GM12878 (cell line): ENCODE results near the gene TANK. TPM values are rescaled to one million over a fixed set of nuclear protein-coding genes. Genes with fewer than 3 reads are reported as not detected.

ENCODE experiments used
- BACH1 ChIP-seq: fragments of 450-650 bp; IDR thresholded peaks from 2 replicates; pipeline ENCODE4 v1.6.1; 2017; ENCODE audit warnings: mild to moderate bottlenecking, borderline replicate concordance
- BHLHE40 ChIP-seq, 2 experiments: fragments of 450-650 bp in 1 of 2; IDR thresholded peaks; 2 replicates each; pipeline ENCODE4 v1.6.1; 2011 to 2017; ENCODE audit warnings: low read depth in 2 of 2, borderline replicate concordance in 1 of 2, improper control_type of control experiment in 1 of 2, low read length in 1 of 2, mild to moderate bottlenecking in 1 of 2
- CBFB ChIP-seq: IDR thresholded peaks from 2 replicates; pipeline ENCODE4 v1.6.1; 2016; ENCODE audit warnings: antibody characterized with exemption, low read depth
- CBX5 ChIP-seq: sonication (generic); IDR thresholded peaks from 2 replicates; pipeline ENCODE4 v1.6.1; 2016; ENCODE audit warnings: low read depth, moderate library complexity, mild to moderate bottlenecking, inconsistent platforms
- CREM ChIP-seq: IDR thresholded peaks from 2 replicates; pipeline ENCODE4 v1.6.1; 2014; ENCODE audit warnings: antibody characterized with exemption, low read depth
- CTCF ChIP-seq, 3 experiments: IDR thresholded peaks in 2 of 3; conservative IDR thresholded peaks in 1 of 3; 2 replicates each; pipeline ENCODE4 v1.5.1; 2011; ENCODE audit warnings: low read depth in 3 of 3, low read length in 3 of 3, mild to moderate bottlenecking in 3 of 3, control low read depth in 2 of 3, moderate library complexity in 2 of 3, inconsistent platforms in 1 of 3, mixed read lengths in 1 of 3; ENCODE audit not compliant: control insufficient read depth in 2 of 3, insufficient read depth in 1 of 3; ENCODE audit errors: extremely low read depth in 1 of 3
- CUX1 ChIP-seq: IDR thresholded peaks from 2 replicates; pipeline ENCODE4 v1.6.1; 2012; ENCODE audit warnings: improper control_type of control experiment, low read depth, low read length; ENCODE audit not compliant: insufficient replicate concordance
- HDGF ChIP-seq: fragments of 450-650 bp; IDR thresholded peaks from 2 replicates; pipeline ENCODE4 v1.6.1; 2016; ENCODE audit warnings: antibody characterized with exemption
- IKZF2 ChIP-seq, 2 experiments: fragments of 450-650 bp; IDR thresholded peaks; 2 replicates each; pipeline ENCODE4 v1.6.1; 2017; ENCODE audit warnings: mild to moderate bottlenecking in 2 of 2, moderate library complexity in 2 of 2
- IRF3 ChIP-seq: fragments of 450-650 bp; IDR thresholded peaks from 2 replicates; pipeline ENCODE4 v1.6.1; 2014; ENCODE audit warnings: mild to moderate bottlenecking
- LARP7 ChIP-seq: fragments of 450-650 bp; IDR thresholded peaks from 2 replicates; pipeline ENCODE4 v1.6.1; 2017; ENCODE audit warnings: mild to moderate bottlenecking
- NFXL1 ChIP-seq: fragments of 450-650 bp; IDR thresholded peaks from 2 replicates; pipeline ENCODE4 v1.6.1; 2017; ENCODE audit warnings: antibody characterized with exemption, mild to moderate bottlenecking, borderline replicate concordance
- NRF1 ChIP-seq: conservative IDR thresholded peaks from 2 replicates; pipeline ENCODE4 v1.6.1; 2011; ENCODE audit warnings: mild to moderate bottlenecking, low read depth, low read length, improper control_type of control experiment
- POLR2A ChIP-seq: IDR thresholded peaks from 2 replicates; pipeline ENCODE4 v1.6.1; 2011; ENCODE audit warnings: low read depth, mild to moderate bottlenecking, low read length
- RAD51 ChIP-seq: fragments of 450-650 bp; IDR thresholded peaks from 2 replicates; pipeline ENCODE4 v1.6.1; 2016; ENCODE audit warnings: moderate library complexity, mild to moderate bottlenecking, inconsistent platforms
- REST ChIP-seq: IDR thresholded peaks from 2 replicates; pipeline ENCODE4 v1.6.1; 2012; ENCODE audit warnings: mild to moderate bottlenecking, low read depth, low read length
- SREBF2 ChIP-seq: IDR thresholded peaks from 2 replicates; pipeline ENCODE4 v1.6.1; 2012; ENCODE audit warnings: mild to moderate bottlenecking, low read length
- STAT1 ChIP-seq: fragments of 450-650 bp; conservative IDR thresholded peaks from 2 replicates; pipeline ENCODE4 v1.6.1; 2014; ENCODE audit warnings: antibody characterized with exemption, mild to moderate bottlenecking
- ZNF274 ChIP-seq: IDR thresholded peaks from one replicate; pipeline ENCODE4 v1.8.0; 2011; ENCODE audit not compliant: insufficient read length, insufficient read depth
- polyA plus RNA-seq, 11 experiments: library from polyadenylated mRNA; depleted of rRNA in 4 of 11; unstranded in 6 of 11; stranded (reverse) in 5 of 11; fragments of >200 nt; fragmentation: Nextera tagmentation in 4 of 11; fragmentation: Illumina TruSeq in 1 of 11; extraction: Ambion mirVana in 4 of 11; extraction: Trizol in 1 of 11; gene quantifications; 1 replicate in 1 of 11; 2 replicates in 10 of 11; pipeline versions ENCODE4 v1.2.1 to v1.2.3, GENCODE V29; 2011 to 2016; ENCODE audit warnings: inconsistent platforms in 2 of 11, missing spikeins in 2 of 11, low read depth in 1 of 11
- total RNA-seq, 4 experiments: library from RNA; depleted of rRNA in 3 of 4; stranded (reverse); fragments of >200 nt in 3 of 4; fragmentation: Illumina TruSeq in 1 of 4; extraction: Trizol in 1 of 4; gene quantifications; 2 replicates each; pipeline versions ENCODE4 v1.2.1 to v1.2.3, GENCODE V29; 2013 to 2021

The TANK gene
- total and polyA plus RNA-seq, 10 of the 15 experiments (the other 5 are each of a cell fraction or from before 2014, with no cell fraction given), result 48.6 to 127 (median 103) TPM

GRCh38 chr2:161238560-161239325 lies 78.5 kb downstream of the TANK start (continued):
- TF ChIP-seq ZNF274, result no peak
- TF ChIP-seq NFXL1, result peak; percentile 95
- no peak for TF ChIP-seq HDGF
- TF ChIP-seq CBX5, result 0 out of 2 replicates have a peak, but pooled peaks have one; percentile 22
- TF ChIP-seq REST, result no peak
- no peak for TF ChIP-seq BHLHE40 (IDR thresholded peaks at IDR 0.05; ENCODE audit: borderline replicate concordance in 1 of 2, low read depth in 2 of 2, low read length in 1 of 2)
- TF ChIP-seq SREBF2, result no peak
- TF ChIP-seq STAT1, result no peak
- TF ChIP-seq LARP7, result peak; percentile 73; the same call in 1 of the 2 replicates
- TF ChIP-seq CUX1, result no peak
- TF ChIP-seq NRF1, result no peak
- TF ChIP-seq IRF3, result no peak
- TF ChIP-seq CREM, result no peak
- no peak for TF ChIP-seq RAD51
- peak; percentile 52; the same call in 1 of the 2 replicates for TF ChIP-seq BACH1
- TF ChIP-seq IKZF2 (IDR thresholded peaks at IDR 0.05), result peak in 1 of 2 experiments; percentile 9; a peak in 1 of 4 replicates
- no peak for TF ChIP-seq CTCF (IDR thresholded peaks at IDR 0.05 in 2 of 3, conservative IDR thresholded peaks at IDR 0.05 in 1 of 3; ENCODE audit: control insufficient read depth in 2 of 3, extremely low read depth in 1 of 3, insufficient read depth in 1 of 3, low read depth in 3 of 3, low read length in 3 of 3)
- TF ChIP-seq CBFB, result no peak
- TF ChIP-seq POLR2A, result 0 out of 2 replicates have a peak, but pooled peaks have one; percentile 29
